Astrocyte (in vitro differentiated cells and primary cell): ENCODE measurements around the gene HIVEP2. TPM values are rescaled to one million over a fixed set of nuclear protein-coding genes. Genes with fewer than 3 reads are reported as not detected.

Experiments
- DNase-seq: peaks from one replicate; pipeline ENCODE4 v3.0.0-alpha.2; 2010; ENCODE audit warnings: low read depth
- FAIRE-seq: peaks from 2 replicates; lab custom pipeline; 2011; peaks lifted over from hg19 to GRCh38; lab: Jason Lieb, UNC
- H2AFZ ChIP-seq: 2 replicates; pipeline ENCODE4 v1.6.0; 2012; ENCODE audit warnings: low read depth, low read length, inconsistent platforms
- H3K27ac ChIP-seq: 2 replicates; pipeline ENCODE4 v1.5.1; 2011; ENCODE audit warnings: low read depth, low read length, inconsistent platforms
- H3K27me3 ChIP-seq: 2 replicates; pipeline ENCODE4 v1.6.0; 2011; ENCODE audit warnings: low read length, inconsistent platforms; ENCODE audit not compliant: insufficient read depth
- H3K36me3 ChIP-seq: 2 replicates; pipeline ENCODE4 v1.5.1; 2011; ENCODE audit warnings: low read length, inconsistent platforms; ENCODE audit not compliant: insufficient read depth
- H3K4me1 ChIP-seq: 2 replicates; pipeline ENCODE4 v1.5.1; 2011; ENCODE audit warnings: low read length, inconsistent platforms; ENCODE audit not compliant: insufficient read depth
- H3K4me2 ChIP-seq: 2 replicates; pipeline ENCODE4 v1.6.0; 2012; ENCODE audit warnings: low read length, inconsistent platforms
- H3K4me3 ChIP-seq: 2 replicates; pipeline ENCODE4 v1.5.1; 2011; ENCODE audit warnings: low read depth, mild to moderate bottlenecking, low read length, inconsistent platforms; ENCODE audit not compliant: insufficient read depth
- H3K79me2 ChIP-seq: 2 replicates; pipeline ENCODE4 v1.6.0; 2012; ENCODE audit warnings: mild to moderate bottlenecking, low read length, inconsistent platforms; ENCODE audit not compliant: insufficient read depth
- H3K9ac ChIP-seq: 2 replicates; pipeline ENCODE4 v1.6.0; 2012; ENCODE audit warnings: mild to moderate bottlenecking, low read length, inconsistent platforms
- H3K9me3 ChIP-seq: 2 replicates; pipeline ENCODE4 v1.5.1; 2012; ENCODE audit warnings: low read depth, mild to moderate bottlenecking, low read length, inconsistent platforms; ENCODE audit not compliant: insufficient read depth
- H4K20me1 ChIP-seq: 2 replicates; pipeline ENCODE4 v1.6.0; 2012; ENCODE audit warnings: low read length, inconsistent platforms; ENCODE audit not compliant: insufficient read depth
- H3K27ac Mint-ChIP-seq: one replicate; pipeline ENCODE4 v1.8.0; 2021; ENCODE audit warnings: mild to moderate bottlenecking, mixed read lengths; ENCODE audit not compliant: unreplicated experiment
- H3K27me3 Mint-ChIP-seq: one replicate; pipeline ENCODE4 v1.8.0; 2021; ENCODE audit warnings: low read depth, mixed read lengths; ENCODE audit not compliant: unreplicated experiment
- H3K36me3 Mint-ChIP-seq: one replicate; pipeline ENCODE4 v1.8.0; 2021; ENCODE audit warnings: low read depth, mixed read lengths; ENCODE audit not compliant: unreplicated experiment
- H3K4me1 Mint-ChIP-seq: one replicate; pipeline ENCODE4 v1.8.0; 2021; ENCODE audit warnings: low read depth, mixed read lengths; ENCODE audit not compliant: unreplicated experiment
- H3K4me3 Mint-ChIP-seq: one replicate; pipeline ENCODE4 v1.8.0; 2021; ENCODE audit warnings: mild to moderate bottlenecking, moderate library complexity, mixed read lengths; ENCODE audit not compliant: unreplicated experiment
- H3K9me3 Mint-ChIP-seq: one replicate; pipeline ENCODE4 v1.8.0; 2021; ENCODE audit warnings: mild to moderate bottlenecking, mixed read lengths; ENCODE audit not compliant: unreplicated experiment
- EZH2 ChIP-seq: IDR thresholded peaks from 2 replicates; pipeline ENCODE4 v1.6.1; 2012; ENCODE audit warnings: mild to moderate bottlenecking, low read length, inconsistent platforms; ENCODE audit not compliant: insufficient read depth
- total RNA-seq: library from RNA; stranded (reverse); gene quantifications from 2 replicates; pipeline ENCODE4 v1.2.1, GENCODE V29; 2021
- TF ChIP-seq, protein P1 (sequence below): IDR thresholded peaks from 2 replicates; pipeline ENCODE4 v1.5.1; 2011; ENCODE audit warnings: low read depth, mild to moderate bottlenecking, inconsistent platforms, low read length, moderate library complexity; ENCODE audit not compliant: insufficient read depth

The HIVEP2 gene
- total RNA-seq, 1 donor from 2014 or later: 21.2 TPM

- H3K4me3 ChIP-seq: no peak overlapping the region
- no peak for TF ChIP-seq EZH2
- TF ChIP-seq, protein P1, sequence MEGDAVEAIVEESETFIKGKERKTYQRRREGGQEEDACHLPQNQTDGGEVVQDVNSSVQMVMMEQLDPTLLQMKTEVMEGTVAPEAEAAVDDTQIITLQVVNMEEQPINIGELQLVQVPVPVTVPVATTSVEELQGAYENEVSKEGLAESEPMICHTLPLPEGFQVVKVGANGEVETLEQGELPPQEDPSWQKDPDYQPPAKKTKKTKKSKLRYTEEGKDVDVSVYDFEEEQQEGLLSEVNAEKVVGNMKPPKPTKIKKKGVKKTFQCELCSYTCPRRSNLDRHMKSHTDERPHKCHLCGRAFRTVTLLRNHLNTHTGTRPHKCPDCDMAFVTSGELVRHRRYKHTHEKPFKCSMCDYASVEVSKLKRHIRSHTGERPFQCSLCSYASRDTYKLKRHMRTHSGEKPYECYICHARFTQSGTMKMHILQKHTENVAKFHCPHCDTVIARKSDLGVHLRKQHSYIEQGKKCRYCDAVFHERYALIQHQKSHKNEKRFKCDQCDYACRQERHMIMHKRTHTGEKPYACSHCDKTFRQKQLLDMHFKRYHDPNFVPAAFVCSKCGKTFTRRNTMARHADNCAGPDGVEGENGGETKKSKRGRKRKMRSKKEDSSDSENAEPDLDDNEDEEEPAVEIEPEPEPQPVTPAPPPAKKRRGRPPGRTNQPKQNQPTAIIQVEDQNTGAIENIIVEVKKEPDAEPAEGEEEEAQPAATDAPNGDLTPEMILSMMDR: no peak
- no peaks in the 10 kb centered on the region for H4K20me1 ChIP-seq
- no peak overlapping the region for H2AFZ ChIP-seq
- H3K4me2 ChIP-seq: peak overlapping the region; percentile 75
- peak overlapping the region; percentile 96 for H3K27ac ChIP-seq
- Mint-ChIP-seq H3K4me3 (peak overlapping the region; percentile 10), H3K4me1 (peaks cover 44% of the 10 kb centered on the region), H3K9me3 (no peaks in the 10 kb centered on the region), H3K27ac (peak overlapping the region; percentile 96), H3K27me3 (no peaks in the 10 kb centered on the region), H3K36me3 (peaks cover under 1% of the 10 kb centered on the region)
- H3K9ac ChIP-seq: peak overlapping the region; percentile 80
- DNase-seq (peak; percentile 99), FAIRE-seq (peak; percentile 99)
- peaks cover 75% of the 10 kb centered on the region for H3K79me2 ChIP-seq
- H3K4me1 ChIP-seq: peaks cover 50% of the 10 kb centered on the region
- H3K36me3 ChIP-seq: no peaks in the 10 kb centered on the region
- H3K9me3 ChIP-seq: no peaks in the 10 kb centered on the region
- no peaks in the 10 kb centered on the region for H3K27me3 ChIP-seq
These were observed 42.3 kb downstream of the HIVEP2 start for GRCh38 chr6:142902636-142903053.

GRCh38 chr6:142901611-142902010 is 43.4 kb downstream of the HIVEP2 start:
- H3K4me1 Mint-ChIP-seq: peaks cover 44% of the 10 kb centered on the region
- H3K27ac Mint-ChIP-seq: peak overlapping the region; percentile 96
- Histone ChIP-seq H2AFZ (no peak overlapping the region), H3K79me2 (peaks cover 77% of the 10 kb centered on the region), H3K4me2 (no peak overlapping the region), H3K4me3 (no peak overlapping the region), H3K27ac (peak overlapping the region; percentile 96), H4K20me1 (no peaks in the 10 kb centered on the region), H3K4me1 (peaks cover 50% of the 10 kb centered on the region), H3K27me3 (no peaks in the 10 kb centered on the region), H3K36me3 (no peaks in the 10 kb centered on the region), H3K9me3 (no peaks in the 10 kb centered on the region), H3K9ac (no peak overlapping the region)
- H3K9me3 Mint-ChIP-seq: no peaks in the 10 kb centered on the region
- H3K27me3 Mint-ChIP-seq: no peaks in the 10 kb centered on the region
- FAIRE-seq: no peak
- TF ChIP-seq, protein P1: no peak
- no peak for DNase-seq
- H3K36me3 Mint-ChIP-seq: no peaks in the 10 kb centered on the region
- no peak overlapping the region for H3K4me3 Mint-ChIP-seq

DNA sequence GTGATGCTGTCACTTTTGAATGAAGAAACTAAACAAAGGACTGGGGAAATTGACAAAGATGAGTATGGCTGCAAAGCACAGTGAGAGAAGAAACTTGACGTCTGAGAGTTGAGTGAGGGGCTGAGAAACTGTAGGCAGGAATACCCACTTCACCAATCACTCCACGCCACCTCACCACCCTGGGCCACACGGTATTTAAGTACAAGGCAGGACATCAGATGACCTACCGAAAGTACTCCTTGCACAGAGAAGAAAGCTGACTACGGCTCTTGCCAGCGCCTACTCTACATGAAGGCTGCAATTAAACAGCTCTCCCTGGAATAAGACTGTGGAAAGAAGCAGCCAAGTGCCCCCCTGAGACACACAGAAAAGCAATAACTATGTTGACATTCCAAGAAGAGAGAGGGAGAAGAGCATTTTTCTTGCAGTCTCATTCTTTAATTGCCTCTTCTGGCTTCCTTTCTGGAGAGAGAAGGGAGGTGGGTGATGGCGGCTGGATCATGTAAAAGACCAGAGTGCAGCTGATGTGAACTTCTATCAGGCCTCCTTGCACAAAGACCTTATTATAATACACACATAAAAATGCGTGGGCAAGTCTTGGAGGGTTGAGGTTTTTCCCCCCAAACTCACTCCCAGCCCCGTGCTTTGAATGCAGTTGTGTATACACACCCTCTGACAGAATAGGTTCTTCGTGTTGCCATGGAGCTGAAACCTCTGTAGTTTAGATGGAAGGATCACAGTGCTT is 44.6 kb downstream of the HIVEP2 start:
- Histone ChIP-seq H3K79me2 (peaks cover 79% of the 10 kb centered on the region), H3K9me3 (no peaks in the 10 kb centered on the region), H3K27ac (peak overlapping the region; percentile 52), H4K20me1 (no peaks in the 10 kb centered on the region), H3K4me2 (peak overlapping the region; percentile 66), H3K4me1 (peaks cover 50% of the 10 kb centered on the region), H3K9ac (peak overlapping the region; percentile 14), H3K4me3 (no peak overlapping the region), H3K36me3 (no peaks in the 10 kb centered on the region), H2AFZ (no peak overlapping the region), H3K27me3 (no peaks in the 10 kb centered on the region)
- Mint-ChIP-seq H3K27ac (no peak overlapping the region), H3K36me3 (no peaks in the 10 kb centered on the region), H3K4me1 (peaks cover 44% of the 10 kb centered on the region), H3K9me3 (no peaks in the 10 kb centered on the region), H3K4me3 (no peak overlapping the region), H3K27me3 (no peaks in the 10 kb centered on the region)
- peak; percentile 47 for FAIRE-seq
- DNase-seq: peak; percentile 43
- TF ChIP-seq EZH2: no peak
- TF ChIP-seq, protein P1: no peak
